GM21381 (cell line): ENCODE results near the gene HACD3.
"Not testable (repeated sequence)": the region's sequence is repeated elsewhere in the genome, so short reads cannot be mapped to it uniquely, and the experiment has no call there.

Source experiments
- ATAC-seq: cut with Tn5 transposase; IDR thresholded peaks from one replicate; pipeline ENCODE4 v1.9.1; 2021; ENCODE audit warnings: mild to moderate bottlenecking, moderate library complexity; ENCODE audit not compliant: unreplicated experiment

Gene HACD3

DNA sequence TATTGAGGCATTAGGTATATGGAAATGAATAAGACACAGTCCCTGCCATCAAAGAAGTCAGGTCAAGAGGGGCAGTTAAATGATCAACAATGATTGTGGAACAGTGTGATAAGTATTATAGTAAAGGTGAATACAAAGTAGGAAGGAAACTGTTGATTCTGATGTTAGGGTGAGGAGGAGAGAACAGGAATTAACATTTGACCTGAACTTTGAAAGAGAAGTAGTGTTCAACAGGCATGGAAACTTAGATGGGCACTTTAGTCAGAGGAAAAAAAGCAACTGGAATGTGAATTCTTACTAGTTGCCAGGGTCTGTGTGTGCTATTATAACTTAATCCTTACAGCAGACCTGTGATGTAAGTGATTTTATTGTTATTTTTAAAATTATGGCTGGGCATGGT is 17.6 kb downstream of the HACD3 start:
- no peak for ATAC-seq

- not testable (repeated sequence) for ATAC-seq
Observed at GRCh38 chr15:65549288-65549687, 19.0 kb downstream of the HACD3 start.

GRCh38 chr15:65550681-65551098 is 20.4 kb downstream of the HACD3 start:
- ATAC-seq = no peak

GRCh38 chr15:65551183-65551582 is 20.9 kb downstream of the HACD3 start:
- no peak for ATAC-seq

GRCh38 chr15:65552851-65553250 is 22.6 kb downstream of the HACD3 start:
- not testable (repeated sequence) for ATAC-seq

GRCh38 chr15:65553691-65554090 is 23.4 kb downstream of the HACD3 start:
- ATAC-seq = no peak

GRCh38 chr15:65556622-65557021 is 26.4 kb downstream of the HACD3 start:
- ATAC-seq = no peak

GRCh38 chr15:65558336-65558735 is 28.1 kb downstream of the HACD3 start:
- no peak for ATAC-seq

GRCh38 chr15:65558997-65559760 is 28.9 kb downstream of the HACD3 start:
- no peak for ATAC-seq

GRCh38 chr15:65559941-65560340 is 29.7 kb downstream of the HACD3 start:
- no peak for ATAC-seq

- no peak for ATAC-seq
Observed at GRCh38 chr15:65561934-65562333, 31.7 kb downstream of the HACD3 start.

GRCh38 chr15:65569728-65570127 is 39.5 kb downstream of the HACD3 start:
- no peak for ATAC-seq

DNA sequence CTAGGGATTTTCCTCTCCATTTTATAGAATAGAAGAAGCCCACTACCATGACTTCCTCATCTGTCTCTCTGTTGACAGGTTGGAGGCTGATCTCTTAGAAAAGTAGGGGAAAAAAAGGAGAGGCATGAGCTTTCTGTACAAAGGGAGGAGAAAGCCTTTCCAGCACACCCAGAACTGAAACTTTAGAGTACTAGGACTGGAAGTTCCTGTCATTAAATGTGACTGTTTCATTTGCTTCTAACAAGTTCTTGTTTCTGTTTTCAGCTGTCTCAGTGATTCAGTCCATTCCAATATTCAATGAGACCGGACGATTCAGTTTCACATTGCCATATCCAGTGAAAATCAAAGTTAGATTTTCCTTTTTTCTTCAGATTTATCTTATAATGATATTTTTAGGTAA is 41.7 kb downstream of the HACD3 start:
- ATAC-seq = no peak

- ATAC-seq = no peak
Observed at GRCh38 chr15:65576664-65577063, 46.4 kb downstream of the HACD3 start.

DNA sequence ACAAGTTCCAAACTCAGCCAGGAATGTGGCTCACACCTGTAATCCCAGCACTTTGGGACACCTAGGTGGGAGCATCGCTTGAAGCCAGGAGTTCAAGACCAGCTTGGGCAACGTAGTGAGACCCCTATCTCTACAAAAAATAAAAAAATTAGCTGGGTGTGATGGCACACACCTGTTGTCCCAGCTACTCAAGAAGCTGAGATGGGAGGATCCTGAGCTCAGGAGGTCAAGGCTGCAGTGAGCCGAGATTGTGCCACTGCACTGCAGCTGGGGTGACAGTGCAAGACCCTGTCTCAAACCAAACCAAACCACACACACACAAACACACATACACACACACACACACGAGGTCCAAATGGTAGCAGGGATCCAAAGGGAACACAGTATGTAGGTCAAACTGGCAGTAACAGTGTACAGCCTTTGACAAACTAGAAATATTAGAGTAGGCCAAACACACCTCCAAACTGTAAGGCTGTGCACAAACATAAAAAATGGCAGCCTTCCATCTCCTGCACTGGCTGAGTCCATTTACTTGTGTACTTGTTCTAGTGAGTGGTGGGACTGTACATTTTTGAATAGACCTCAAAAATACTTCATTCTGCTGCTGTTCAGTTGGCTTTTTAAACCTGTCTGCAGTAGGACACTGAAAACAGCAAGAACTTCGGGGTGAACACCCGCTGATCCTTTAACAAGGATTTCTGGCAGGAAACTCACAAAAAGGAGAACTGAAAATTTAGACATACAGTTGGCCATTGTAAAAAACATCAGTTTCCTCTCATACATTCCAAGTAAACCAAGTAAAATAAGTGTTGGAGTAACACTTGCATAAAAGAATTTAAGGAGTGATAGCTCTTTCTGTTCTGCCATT is 47.1 kb downstream of the HACD3 start:
- no peak for ATAC-seq

- no peak for ATAC-seq
Observed at GRCh38 chr15:65578904-65579728, 48.9 kb downstream of the HACD3 start.

DNA sequence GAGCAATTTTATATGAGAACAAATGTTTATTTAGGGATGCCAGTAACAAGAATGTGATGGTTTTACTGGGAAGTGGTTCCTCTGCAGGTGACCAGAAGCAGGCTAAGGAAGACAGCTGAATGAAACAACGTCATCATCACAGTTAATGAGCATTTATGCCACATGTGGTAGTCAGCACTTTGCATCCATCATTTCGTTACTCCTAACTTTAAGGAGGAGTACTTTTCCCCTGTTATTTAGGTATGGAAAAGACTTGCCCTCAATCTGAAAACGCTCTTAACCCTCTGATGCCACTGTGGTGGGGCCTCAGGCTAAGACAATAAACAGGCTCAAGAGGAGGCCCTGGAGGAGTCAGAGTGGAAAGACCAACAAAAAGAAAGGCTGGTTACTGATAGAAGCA is 49.5 kb downstream of the HACD3 start:
- no peak for ATAC-seq

DNA sequence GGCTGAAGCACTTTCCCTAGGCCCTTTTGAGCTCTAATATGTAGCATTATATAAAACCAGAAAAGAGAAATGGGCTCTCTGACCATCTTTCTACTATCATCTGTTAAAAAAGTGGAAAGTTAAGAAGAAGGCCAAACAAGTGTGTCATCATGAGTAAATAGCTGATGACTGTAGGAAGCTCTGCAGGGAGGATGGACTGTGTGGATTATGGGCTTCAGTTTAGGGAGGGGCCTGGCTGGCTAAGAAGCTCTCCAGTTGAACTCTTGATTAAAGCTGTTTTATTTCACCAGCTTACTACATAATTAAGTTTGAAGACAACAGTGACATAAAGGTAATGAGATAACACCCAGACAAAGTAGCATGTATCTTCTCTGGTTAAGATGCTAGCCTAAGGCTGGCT is 50.0 kb downstream of the HACD3 start:
- ATAC-seq = no peak

DNA sequence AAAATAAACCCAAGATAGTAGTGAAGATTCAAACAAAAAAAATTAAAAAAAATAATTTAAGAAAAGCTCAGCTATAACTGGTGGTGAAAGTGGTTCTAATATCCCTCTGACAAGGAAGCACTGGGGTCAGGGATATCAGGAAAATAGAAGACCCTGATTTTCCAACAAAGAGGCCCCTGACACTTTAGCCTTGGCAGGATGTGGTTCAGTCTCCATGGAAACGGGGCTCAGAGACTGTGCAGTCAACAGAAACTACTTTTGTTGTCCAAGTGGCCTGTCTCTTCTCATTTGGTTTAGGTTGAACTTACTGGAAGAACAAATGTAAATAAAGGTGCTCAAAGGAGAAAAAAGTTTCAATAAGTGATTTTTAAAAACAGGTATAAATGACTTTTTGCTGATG is 53.4 kb downstream of the HACD3 start:
- no peak for ATAC-seq

DNA sequence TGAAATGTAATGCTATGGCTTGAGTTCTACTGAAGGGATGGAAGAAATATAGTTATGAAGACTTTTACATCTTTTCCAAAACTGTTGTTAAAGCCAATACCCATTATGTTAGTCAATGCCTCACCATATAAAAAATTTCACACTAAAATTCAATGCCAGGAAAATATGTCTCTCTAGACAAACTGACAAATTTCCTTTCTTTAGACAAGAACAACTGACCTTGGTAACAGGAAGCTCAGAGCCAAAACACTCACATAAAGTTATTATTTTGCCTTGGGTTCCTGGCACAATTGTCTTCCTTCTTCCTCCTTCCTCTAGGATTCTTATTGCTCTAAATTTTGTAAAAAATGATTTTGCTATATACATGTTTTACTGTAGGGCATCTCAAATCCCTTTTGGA is 54.0 kb downstream of the HACD3 start:
- ATAC-seq = no peak

GRCh38 chr15:65587094-65587493 is 56.8 kb downstream of the HACD3 start:
- ATAC-seq = no peak
